HG03520 (cell line): ENCODE measurements around the gene FANCI.

Experiments
- ATAC-seq: cut with Tn5 transposase; IDR thresholded peaks from one replicate; pipeline ENCODE4 v1.9.1; 2021; ENCODE audit warnings: mild to moderate bottlenecking, moderate library complexity; ENCODE audit not compliant: unreplicated experiment

The FANCI gene

GRCh38 chr15:89243691-89244573 lies at the start of gene FANCI:
FANCI (plus strand) TSS chr15:89243979; CDS start chr15:89247648, 3,669 bp downstream.
- peak; percentile 91 for ATAC-seq

DNA sequence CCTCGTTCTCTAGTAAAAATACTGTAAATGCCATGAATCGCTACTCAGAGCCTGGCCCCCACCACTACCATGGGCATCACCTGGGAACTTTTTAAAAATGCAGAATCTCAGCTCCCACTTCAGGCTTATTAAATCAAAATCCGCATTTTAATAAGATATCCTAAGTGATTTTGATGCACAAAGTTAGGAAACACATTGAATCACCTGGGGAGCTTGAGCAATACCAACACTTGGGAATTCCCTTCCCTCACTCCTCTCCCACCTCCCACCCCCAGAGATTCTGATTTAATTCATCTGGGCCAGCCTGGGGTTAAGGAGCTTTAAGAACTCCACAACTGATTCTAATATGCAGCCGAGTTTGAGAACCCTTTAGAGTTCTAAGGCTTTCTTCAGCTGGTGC lies 49.2 kb upstream of the FANCI start:
- no peak for ATAC-seq

GRCh38 chr15:89195836-89196235 lies 47.9 kb upstream of the FANCI start:
- no peak for ATAC-seq

- ATAC-seq: no peak
These were observed 47.5 kb upstream of the FANCI start for GRCh38 chr15:89196241-89196640.

- no peak for ATAC-seq
These were observed 46.8 kb upstream of the FANCI start for GRCh38 chr15:89196994-89197393.

GRCh38 chr15:89197503-89197971 lies 46.2 kb upstream of the FANCI start:
- no peak for ATAC-seq

GRCh38 chr15:89198196-89198595 lies 45.6 kb upstream of the FANCI start:
- no peak for ATAC-seq

GRCh38 chr15:89198934-89199333 lies 44.8 kb upstream of the FANCI start:
- no peak for ATAC-seq

DNA sequence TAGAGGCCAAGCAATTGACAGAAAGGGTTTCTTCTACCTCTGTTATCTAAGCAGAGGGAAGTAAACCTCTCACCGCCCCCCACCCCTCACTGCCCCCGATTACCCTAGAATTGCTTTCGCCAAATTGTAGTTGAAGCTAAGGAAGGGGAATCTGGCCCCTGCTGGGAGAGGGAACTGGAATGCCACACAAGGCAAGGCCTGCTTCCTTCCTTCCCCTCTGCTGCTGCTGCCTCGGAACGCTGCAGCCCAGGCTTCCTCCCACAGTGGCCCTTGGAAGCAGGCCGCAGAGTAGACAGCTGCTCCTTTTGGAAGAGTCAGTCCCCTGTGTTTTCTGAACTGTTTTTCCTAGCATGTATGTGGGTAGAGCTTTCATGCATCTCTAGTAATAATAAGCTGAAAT lies 44.0 kb upstream of the FANCI start:
- ATAC-seq: no peak

DNA sequence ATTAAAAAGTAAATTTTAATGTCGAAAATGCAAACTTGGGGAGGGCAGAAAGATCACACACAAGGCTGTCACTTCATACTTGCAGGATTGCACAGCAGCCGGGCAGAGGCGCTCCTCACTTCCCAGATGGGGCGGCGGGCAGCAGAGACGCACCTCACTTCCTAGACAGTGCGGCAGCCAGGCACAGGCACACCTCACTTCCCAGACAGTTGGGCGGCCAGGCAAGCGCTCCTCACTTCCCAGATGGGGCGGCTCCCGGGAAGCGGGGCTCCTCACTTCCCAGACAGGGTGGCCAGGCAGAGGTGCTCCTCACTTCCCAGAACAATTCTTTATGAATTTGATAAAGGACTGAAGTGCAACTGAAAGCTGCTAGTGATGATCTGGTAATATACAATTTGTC lies 43.6 kb upstream of the FANCI start:
- ATAC-seq: no peak

GRCh38 chr15:89201465-89202005 lies 42.2 kb upstream of the FANCI start:
- no peak for ATAC-seq

DNA sequence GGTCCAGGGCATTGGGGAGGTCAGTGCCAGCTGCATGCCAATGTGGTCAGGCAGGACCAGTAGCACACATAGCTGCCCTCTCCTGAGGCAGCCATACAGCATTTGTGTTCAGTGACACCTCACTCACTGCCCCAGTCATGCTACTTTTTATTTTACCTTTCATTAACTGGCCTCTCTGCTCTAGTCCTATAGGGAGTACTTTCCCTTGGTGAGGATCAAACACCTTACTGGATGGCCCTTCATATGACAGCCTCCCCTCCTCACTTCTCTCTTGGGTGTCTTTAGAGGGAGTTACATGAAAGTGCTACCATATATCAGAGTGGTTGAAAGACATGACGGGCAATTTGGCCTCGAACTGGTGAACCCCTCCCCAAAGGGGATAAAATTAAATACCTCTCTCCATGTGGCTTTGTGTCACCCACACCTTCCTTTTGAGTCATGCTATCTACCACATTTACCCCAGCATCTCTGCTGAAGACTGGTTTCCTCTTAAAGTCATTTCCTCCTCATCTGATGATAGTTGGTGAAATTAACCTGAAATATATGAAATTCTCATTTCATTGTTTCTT lies 40.0 kb upstream of the FANCI start:
- no peak for ATAC-seq

- no peak for ATAC-seq
These were observed 37.7 kb upstream of the FANCI start for GRCh38 chr15:89205991-89206585.

- no peak for ATAC-seq
These were observed 36.9 kb upstream of the FANCI start for GRCh38 chr15:89206908-89207331.

DNA sequence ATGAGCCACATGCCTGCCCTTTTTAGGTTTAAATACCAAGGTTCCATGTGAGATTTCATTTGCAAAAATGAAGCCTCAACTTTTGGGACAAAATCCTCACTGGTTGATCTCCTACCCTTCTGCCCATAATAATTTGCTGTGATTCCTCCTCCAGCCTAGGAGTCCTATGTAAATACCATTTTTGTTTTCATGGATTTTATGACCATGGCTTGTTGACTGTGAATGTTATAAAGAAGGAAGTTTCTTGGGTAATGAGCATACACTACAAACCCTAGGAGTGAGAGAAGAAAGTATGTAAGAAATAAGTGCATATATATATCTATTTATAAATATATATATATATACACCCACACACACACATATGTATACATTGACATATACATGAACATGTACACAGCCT lies 35.5 kb upstream of the FANCI start:
- ATAC-seq: no peak

- ATAC-seq: no peak
These were observed 34.7 kb upstream of the FANCI start for GRCh38 chr15:89209057-89209456.

DNA sequence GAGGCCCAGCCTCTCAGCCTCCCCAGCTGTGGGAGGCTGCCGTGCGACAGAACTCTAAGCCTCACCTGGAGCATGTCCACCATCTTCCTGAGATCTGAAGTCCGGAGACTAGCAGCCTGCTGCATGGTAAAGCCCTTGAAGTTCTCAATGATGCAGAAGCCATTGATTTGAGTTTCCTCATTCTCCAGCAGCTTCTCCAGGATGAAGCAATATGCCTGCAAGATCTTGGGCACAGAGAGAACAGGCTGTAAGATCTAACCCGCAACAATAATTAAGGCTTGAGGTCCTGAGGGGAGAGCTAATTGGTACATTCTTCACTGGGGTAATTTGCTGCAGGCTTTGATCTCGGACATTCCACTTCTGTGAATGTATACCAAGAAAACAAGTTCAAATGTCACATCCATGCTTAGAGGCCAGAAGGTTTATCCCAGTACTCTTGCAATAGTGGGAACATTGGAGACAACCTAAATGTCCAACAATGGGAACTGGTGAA lies 32.1 kb upstream of the FANCI start:
- ATAC-seq: no peak

- no peak for ATAC-seq
These were observed 28.2 kb upstream of the FANCI start for GRCh38 chr15:89215627-89216026.

- no peak for ATAC-seq
These were observed 26.7 kb upstream of the FANCI start for GRCh38 chr15:89217031-89217430.

DNA sequence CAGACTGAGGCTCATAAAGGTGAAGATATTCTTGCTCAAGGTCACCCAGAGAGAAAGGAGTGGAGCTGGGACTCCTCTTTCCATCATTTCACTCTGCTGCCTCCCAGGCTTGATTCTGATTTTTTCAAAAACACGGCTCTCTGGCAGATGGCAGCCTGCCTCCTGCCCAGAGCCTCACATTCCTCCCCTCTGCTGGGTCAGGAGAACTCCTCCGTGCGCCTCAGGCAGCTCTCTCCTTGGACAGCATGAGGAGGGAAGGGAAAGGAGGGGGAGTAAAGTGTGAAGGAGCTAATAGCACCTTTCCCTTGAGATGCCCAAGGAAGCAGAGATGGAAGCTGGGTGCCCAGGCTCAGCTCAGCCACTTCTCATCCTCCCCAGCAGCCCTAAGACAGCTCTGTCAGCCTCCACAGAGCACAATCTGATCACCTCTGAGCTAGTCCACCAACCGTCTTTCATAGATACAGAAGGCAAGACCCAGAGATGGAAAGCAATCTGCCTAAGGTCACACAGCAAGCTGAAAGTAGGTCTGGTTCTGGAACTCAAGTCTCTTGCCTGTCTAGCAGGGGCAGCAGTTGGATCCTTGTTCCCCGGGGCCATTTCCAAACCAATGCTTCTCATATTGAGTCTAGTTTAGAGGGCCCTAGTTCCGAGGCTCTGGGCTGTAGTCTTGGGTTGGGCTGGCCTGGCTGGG lies 25.9 kb upstream of the FANCI start:
- no peak for ATAC-seq

GRCh38 chr15:89218531-89218930 lies 25.2 kb upstream of the FANCI start:
- ATAC-seq: no peak
